Choroid plexus epithelial cell (primary cell): ENCODE data around the gene MIPOL1.

Experiments
- DNase-seq: peaks from one replicate; pipeline ENCODE4 v3.0.0-alpha.2; 2010; ENCODE audit warnings: low read depth
- H3K4me3 ChIP-seq: 2 replicates; pipeline ENCODE4 v1.5.1; 2011; ENCODE audit warnings: low read depth, mild to moderate bottlenecking, control low read depth, low read length, moderate library complexity
- CTCF ChIP-seq: conservative IDR thresholded peaks from 2 replicates; pipeline ENCODE4 v1.5.1; 2011; ENCODE audit warnings: low read depth, mild to moderate bottlenecking, control low read depth, inconsistent platforms, low read length, moderate library complexity

Gene MIPOL1

GRCh38 chr14:37579274-37579673, 381.5 kb downstream of the MIPOL1 start:
- no peak for DNase-seq
- no peak for TF ChIP-seq CTCF
- H3K4me3 ChIP-seq, result no peak overlapping the region

DNA sequence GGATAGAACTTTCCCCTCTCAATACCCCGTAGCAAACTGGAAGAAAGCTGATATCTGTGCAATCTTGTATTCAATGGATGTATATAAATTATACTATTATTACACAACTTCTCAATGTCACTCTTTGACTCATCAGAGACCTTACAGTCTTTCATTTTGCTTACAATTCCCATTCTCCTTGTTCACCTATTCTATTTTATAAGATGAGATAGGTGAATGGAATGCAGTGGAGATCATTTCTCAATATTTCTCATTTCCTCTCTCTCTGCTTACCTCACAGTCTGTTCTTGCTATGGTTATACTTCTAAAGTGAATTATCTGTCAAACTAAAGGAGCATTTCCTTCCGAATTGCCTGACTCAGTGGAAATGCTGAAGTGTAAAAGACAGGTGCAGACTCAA, 382.4 kb downstream of the MIPOL1 start:
- TF ChIP-seq CTCF, result no peak
- DNase-seq, result no peak
- H3K4me3 ChIP-seq, result no peak overlapping the region

DNA sequence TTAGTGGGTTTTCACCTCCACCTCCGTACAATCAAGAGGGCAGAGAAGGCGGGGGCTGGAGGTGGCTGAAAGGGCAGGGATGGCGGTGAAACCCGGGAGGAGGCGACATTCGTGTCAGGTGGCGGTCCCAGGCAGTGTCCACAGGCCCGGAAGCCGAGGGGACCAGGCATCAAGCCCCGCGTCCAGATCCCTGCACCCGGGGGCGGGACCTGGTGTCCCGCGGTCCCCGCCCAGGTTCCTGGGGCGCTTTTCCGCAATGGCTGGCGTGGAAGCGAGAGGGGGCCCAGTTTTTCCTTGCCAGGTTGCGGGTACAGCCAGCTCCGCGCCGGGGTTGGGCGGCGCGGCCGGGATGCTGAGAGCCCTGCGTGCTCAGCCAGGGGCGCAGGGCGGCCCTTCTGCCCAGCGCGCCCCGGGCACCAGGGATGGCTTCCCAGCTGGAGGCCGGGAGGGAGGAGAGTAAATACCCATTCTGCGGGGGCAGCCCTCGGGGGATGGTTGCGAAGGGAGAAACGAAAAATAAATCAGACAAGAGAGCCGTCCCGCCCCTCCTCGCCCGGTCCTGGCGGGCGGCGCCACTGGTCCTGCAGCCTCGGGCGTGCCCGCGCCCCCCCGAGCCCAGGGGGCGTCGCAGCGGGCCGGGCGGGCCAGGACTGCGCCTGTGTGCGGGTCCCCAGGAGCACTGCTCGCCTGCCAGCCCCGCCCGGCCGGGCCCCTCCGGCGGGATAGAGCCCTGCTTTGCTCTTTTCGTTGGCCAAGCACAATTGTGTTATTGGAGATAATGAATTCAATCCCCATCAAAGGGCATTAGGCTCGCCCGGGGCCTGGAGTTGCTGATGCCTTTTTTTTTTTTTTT, 385.8 kb downstream of the MIPOL1 start:
- H3K4me3 ChIP-seq, result peak overlapping the region; percentile 32
- DNase-seq, result no peak
- no peak for TF ChIP-seq CTCF

GRCh38 chr14:37584211-37585100, 386.7 kb downstream of the MIPOL1 start:
- DNase-seq, result no peak
- no peak overlapping the region for H3K4me3 ChIP-seq
- no peak for TF ChIP-seq CTCF

GRCh38 chr14:37585101-37585511, 387.4 kb downstream of the MIPOL1 start:
- DNase-seq, result no peak
- no peak for TF ChIP-seq CTCF
- H3K4me3 ChIP-seq, result no peak overlapping the region

GRCh38 chr14:37585971-37586796, 388.4 kb downstream of the MIPOL1 start:
- H3K4me3 ChIP-seq, result no peak overlapping the region
- no peak for DNase-seq
- TF ChIP-seq CTCF, result no peak
